Gastrocnemius medialis (tissue), 4 donors: ENCODE measurements around the gene FUT3. TPM values are rescaled to one million over a fixed set of nuclear protein-coding genes. Genes with fewer than 3 reads are reported as not detected.

Experiments used
- ATAC-seq, 2 donors: fragments of 150-250 bp; one replicate each; pipeline ENCODE4 v1.9.1; 2016
- DNase-seq, 2 donors: peaks; one replicate each; pipeline ENCODE4 v3.0.0-alpha.2; 2019
- H3K27ac ChIP-seq, 4 donors: fragments of 200-600 bp; sonication (generic); 1 replicate in 1 of 4; 2 replicates in 3 of 4; pipeline ENCODE4 v1.5.1; 2016 to 2018; ENCODE audit warnings: mild to moderate bottlenecking in 2 of 4, moderate library complexity in 1 of 4
- H3K27me3 ChIP-seq, 3 donors: fragments of 200-600 bp; sonication (generic) in 2 of 3; 1 replicate in 1 of 3; 2 replicates in 2 of 3; pipeline versions ENCODE4 v1.5.1 to v1.6.0; 2016 to 2019; ENCODE audit warnings: mild to moderate bottlenecking in 1 of 3, moderate library complexity in 1 of 3
- H3K36me3 ChIP-seq, 2 donors: fragments of 200-600 bp; sonication (generic) in 1 of 2; one replicate each; pipeline ENCODE4 v1.5.1; 2017 to 2018
- H3K4me1 ChIP-seq, 2 donors: fragments of 200-600 bp; sonication (generic) in 1 of 2; one replicate each; pipeline ENCODE4 v1.5.1; 2016 to 2017; ENCODE audit warnings: mild to moderate bottlenecking in 2 of 2
- H3K4me3 ChIP-seq, 4 donors: fragments of 200-600 bp; sonication (generic) in 3 of 4; 1 replicate in 1 of 4; 2 replicates in 3 of 4; pipeline ENCODE4 v1.5.1; 2016 to 2019; ENCODE audit warnings: mild to moderate bottlenecking in 2 of 4
- H3K9me3 ChIP-seq, 3 donors: fragments of 200-600 bp; sonication (generic) in 2 of 3; 1 replicate in 1 of 3; 2 replicates in 2 of 3; pipeline ENCODE4 v1.5.1; 2016 to 2019
- POLR2A ChIP-seq, 2 donors: fragments of 450-650 bp; IDR thresholded peaks; one replicate each; pipeline ENCODE4 v1.6.1; 2017; ENCODE audit warnings: antibody characterized with exemption in 2 of 2, mild to moderate bottlenecking in 2 of 2, moderate library complexity in 2 of 2
- in situ Hi-C, 4 donors: fragments of 200-750 bp; cut with MboI; loops; one replicate each; pipeline versions ENCODE4 v1.15.0 to v1.8.0; 2017; ENCODE audit warnings: low sequenced_read_pairs in 4 of 4
- intact Hi-C: fragments of 100-400 bp; cut with DNase I; formaldehyde crosslinking; loops from one replicate; pipeline ENCODE4 v1.15.1; 2023; ENCODE audit warnings: low total_unique reads
- total RNA-seq, 4 donors: library from RNA; depleted of rRNA; stranded (reverse); fragments of >200 nt; gene quantifications; one replicate each; pipeline versions ENCODE4 v1.1.0 to v1.2.3, GENCODE V29; 2016
- TF ChIP-seq, protein P1 (sequence below), 5 experiments: fragments of 450-650 bp in 3 of 5; fragments of 200-600 bp in 2 of 5; sonication (generic) in 2 of 5; IDR thresholded peaks in 4 of 5; conservative IDR thresholded peaks in 1 of 5; 1 replicate in 4 of 5; 2 replicates in 1 of 5; pipeline ENCODE4 v1.5.1; 2016 to 2019; ENCODE audit warnings: antibody characterized with exemption in 5 of 5, mild to moderate bottlenecking in 3 of 5, moderate library complexity in 3 of 5

The FUT3 gene
- total RNA-seq, 4 donors from 2014 or later, result 0.32 TPM; not detected in 3

DNA sequence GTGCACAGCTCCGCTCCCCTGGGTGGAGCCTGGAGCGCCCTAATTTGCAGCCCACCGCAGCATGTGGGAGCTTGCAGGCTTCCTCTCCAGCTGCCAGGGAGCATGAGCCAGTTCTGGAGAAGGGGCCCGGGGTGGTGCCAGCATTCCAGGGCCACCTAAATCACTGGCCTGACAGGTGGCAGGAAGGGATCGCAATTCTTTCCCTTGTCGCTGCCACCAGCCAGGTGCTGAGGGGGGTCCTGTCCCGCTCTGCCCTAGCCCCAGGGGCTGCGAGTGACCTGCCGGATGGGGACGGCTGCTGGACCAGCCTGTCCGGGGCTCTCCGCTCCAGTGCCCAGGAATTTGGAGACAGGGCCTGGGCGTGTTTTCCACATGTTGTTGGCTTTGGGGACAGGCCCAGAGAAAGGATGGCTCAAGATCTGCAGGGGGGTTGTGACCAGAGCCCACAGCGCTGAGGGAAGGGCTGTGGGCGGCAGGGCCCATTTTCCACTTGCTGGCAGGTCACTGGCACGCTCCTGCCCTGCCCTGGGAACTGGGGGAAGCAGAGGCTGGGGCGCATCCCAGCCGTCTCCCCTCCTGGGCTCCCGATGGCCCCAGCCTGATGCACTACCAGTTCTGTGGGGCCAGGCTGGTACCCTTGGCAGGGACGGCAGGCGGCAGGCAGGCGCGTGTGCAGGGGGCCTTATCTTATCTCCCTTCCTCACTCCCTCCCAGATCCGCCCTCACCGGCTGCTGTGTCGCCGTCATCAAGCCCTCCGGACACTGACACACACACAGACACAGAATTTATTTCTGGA, 42.9 kb upstream of the FUT3 start:
- Histone ChIP-seq H3K27ac (no peak overlapping the region), H3K27me3 (peaks cover 24 to 29% (median 24%) of the 10 kb centered on the region in 3 donors), H3K4me1 (peaks cover 0 to 11% of the 10 kb centered on the region in 2 donors), H3K4me3 (no peak overlapping the region), H3K36me3 (peaks cover 0 to 23% of the 10 kb centered on the region in 2 donors), H3K9me3 (no peaks in the 10 kb centered on the region)
- intact Hi-C loops (loop anchor here (2.0 kb wide), 1 partner anchor 89 kb away; the partner anchor contains the start of gene NRTN), in situ Hi-C loops (no loop called here)
- peak in 1 of 2 donors; percentile 25 for ATAC-seq
- DNase-seq, result no peak
- TF ChIP-seq, protein P1, sequence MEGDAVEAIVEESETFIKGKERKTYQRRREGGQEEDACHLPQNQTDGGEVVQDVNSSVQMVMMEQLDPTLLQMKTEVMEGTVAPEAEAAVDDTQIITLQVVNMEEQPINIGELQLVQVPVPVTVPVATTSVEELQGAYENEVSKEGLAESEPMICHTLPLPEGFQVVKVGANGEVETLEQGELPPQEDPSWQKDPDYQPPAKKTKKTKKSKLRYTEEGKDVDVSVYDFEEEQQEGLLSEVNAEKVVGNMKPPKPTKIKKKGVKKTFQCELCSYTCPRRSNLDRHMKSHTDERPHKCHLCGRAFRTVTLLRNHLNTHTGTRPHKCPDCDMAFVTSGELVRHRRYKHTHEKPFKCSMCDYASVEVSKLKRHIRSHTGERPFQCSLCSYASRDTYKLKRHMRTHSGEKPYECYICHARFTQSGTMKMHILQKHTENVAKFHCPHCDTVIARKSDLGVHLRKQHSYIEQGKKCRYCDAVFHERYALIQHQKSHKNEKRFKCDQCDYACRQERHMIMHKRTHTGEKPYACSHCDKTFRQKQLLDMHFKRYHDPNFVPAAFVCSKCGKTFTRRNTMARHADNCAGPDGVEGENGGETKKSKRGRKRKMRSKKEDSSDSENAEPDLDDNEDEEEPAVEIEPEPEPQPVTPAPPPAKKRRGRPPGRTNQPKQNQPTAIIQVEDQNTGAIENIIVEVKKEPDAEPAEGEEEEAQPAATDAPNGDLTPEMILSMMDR (IDR thresholded peaks at IDR 0.05 in 4 of 5, conservative IDR thresholded peaks at IDR 0.05 in 1 of 5), result no peak
- TF ChIP-seq POLR2A (IDR thresholded peaks at IDR 0.05), result no peak

DNA sequence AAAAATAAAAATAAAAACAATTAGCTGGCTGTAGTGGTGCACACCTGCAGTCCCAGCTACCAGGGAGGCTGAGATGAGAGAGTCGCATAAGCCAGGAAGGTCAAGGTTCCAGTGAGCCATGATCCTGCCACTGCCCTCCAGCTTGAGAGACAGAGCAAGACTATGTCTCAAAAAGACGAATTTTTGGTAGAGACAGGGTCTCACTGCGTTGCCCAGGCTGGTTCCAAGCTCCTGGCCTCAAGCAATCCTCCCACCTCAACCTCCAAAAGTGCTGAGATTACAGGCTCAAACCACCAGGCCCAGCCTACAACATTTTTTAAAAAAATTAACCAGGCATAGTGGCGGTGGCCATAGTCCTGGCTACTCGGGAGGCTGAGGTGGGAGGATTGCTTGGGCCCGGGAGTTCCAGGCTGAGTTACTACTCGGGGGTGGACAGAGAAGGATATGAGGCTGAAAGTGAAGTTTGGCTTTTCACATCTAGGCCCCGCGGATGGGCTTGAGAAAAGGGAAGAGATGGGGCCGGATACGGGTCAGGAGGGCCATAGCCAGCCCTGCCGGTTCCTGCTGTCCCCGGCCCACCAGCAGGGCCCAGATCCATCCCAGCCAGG, 42.2 kb upstream of the FUT3 start:
- Histone ChIP-seq H3K36me3 (peaks cover 0 to 23% of the 10 kb centered on the region in 2 donors), H3K4me3 (no peak overlapping the region), H3K27ac (no peak overlapping the region), H3K27me3 (peaks cover 24 to 36% (median 26%) of the 10 kb centered on the region in 3 donors), H3K4me1 (peaks cover 0 to 11% of the 10 kb centered on the region in 2 donors), H3K9me3 (no peaks in the 10 kb centered on the region)
- in situ Hi-C loops, result no loop called here
- intact Hi-C loops, result loop anchor here (2.0 kb wide), 1 partner anchor 89 kb away; the partner anchor contains the start of gene NRTN
- no peak for DNase-seq
- TF ChIP-seq, protein P1 (IDR thresholded peaks at IDR 0.05 in 4 of 5, conservative IDR thresholded peaks at IDR 0.05 in 1 of 5), result no peak
- no peak for TF ChIP-seq POLR2A (IDR thresholded peaks at IDR 0.05)
- ATAC-seq, result no peak

DNA sequence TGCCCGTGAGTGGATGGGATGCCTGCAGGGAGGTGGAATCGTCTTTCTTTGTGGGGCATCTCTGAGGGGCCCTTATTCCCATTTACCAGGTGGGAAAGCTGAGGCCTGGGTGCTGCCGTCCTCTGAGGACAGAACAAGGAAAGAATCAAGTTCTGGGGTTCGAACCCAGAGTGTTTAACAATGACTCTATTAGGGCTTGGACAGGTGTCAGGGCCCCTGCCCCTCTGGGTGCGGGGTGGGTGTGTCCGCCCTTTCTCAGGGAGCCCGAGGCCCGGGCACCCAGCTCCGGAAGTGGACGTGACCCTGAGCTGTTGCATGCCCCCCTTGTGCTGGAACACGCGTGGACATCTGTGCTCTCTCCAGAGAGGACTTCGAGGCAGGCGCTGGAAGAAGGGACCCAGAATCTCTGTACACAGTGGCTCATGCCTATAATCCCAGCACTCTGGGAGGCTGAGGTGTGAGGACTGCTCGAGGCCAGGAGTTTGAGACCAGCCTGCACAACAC, 41.6 kb upstream of the FUT3 start:
- Histone ChIP-seq H3K9me3 (no peaks in the 10 kb centered on the region), H3K27me3 (peaks cover 24 to 38% (median 26%) of the 10 kb centered on the region in 3 donors), H3K36me3 (peaks cover 0 to 23% of the 10 kb centered on the region in 2 donors), H3K27ac (no peak overlapping the region), H3K4me3 (no peak overlapping the region), H3K4me1 (peaks cover 0 to 11% of the 10 kb centered on the region in 2 donors)
- intact Hi-C loops (loop anchor here (2.0 kb wide), 1 partner anchor 88 kb away; the partner anchor contains the start of gene NRTN), in situ Hi-C loops (no loop called here)
- no peak for TF ChIP-seq POLR2A (IDR thresholded peaks at IDR 0.05)
- TF ChIP-seq, protein P1 (IDR thresholded peaks at IDR 0.05 in 4 of 5, conservative IDR thresholded peaks at IDR 0.05 in 1 of 5), result peak in 2 of 5 experiments; percentile 3 to 15
- DNase-seq, result no peak
- ATAC-seq, result no peak

DNA sequence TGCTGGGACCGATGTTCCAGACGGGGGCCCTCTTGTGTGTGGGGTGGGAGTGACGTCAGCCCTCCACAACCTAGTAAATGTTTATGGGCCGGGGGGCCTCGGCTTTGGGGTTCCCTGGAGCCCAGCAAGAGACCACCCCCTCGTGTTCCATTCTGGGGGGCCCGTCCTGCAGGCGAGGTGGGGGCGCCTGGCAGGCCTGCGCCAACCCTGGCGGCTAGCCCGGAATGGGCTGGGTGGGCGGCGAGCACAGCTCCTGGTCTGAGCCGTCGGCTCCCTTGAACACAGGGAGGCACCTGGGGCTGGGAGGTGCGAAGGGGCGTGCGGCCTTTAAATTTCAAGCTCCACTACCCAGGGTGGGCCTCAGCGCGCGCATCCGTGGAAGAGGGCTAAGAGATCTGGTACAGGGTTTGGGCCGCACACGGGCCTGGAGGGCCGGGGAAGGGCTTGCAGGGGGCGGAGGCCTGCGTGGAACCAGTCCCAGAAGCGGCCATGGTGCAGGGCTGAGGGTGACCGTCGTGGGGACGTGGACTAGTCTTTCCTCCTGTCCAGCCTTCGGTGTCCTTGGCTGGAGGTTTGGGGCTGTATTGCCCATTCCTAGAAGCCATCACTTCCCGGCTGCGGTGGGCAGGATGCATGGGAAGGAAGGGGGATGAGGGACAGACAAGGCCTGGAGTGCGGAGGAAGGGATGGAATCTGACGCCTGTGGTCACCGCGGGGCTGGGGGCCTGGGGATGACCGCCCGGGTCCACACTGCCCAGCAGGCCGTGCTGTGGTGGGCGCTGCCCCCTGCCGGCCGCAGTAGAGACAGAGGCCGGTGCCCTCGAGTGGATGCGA, 40.9 kb upstream of the FUT3 start:
- Histone ChIP-seq H3K9me3 (no peaks in the 10 kb centered on the region), H3K4me3 (no peak overlapping the region), H3K27me3 (peaks cover 26 to 45% (median 30%) of the 10 kb centered on the region in 3 donors), H3K27ac (no peak overlapping the region), H3K36me3 (peaks cover 0 to 23% of the 10 kb centered on the region in 2 donors), H3K4me1 (peaks cover 0 to 11% of the 10 kb centered on the region in 2 donors)
- DNase-seq (no peak), ATAC-seq (peak in 1 of 2 donors; percentile 23)
- no peak for TF ChIP-seq POLR2A (IDR thresholded peaks at IDR 0.05)
- TF ChIP-seq, protein P1 (IDR thresholded peaks at IDR 0.05 in 4 of 5, conservative IDR thresholded peaks at IDR 0.05 in 1 of 5), result peak in 4 of 5 experiments; percentile 14 to 56 (median 46)
- intact Hi-C loops, result loop anchor here (2.0 kb wide), 1 partner anchor 87 kb away; the partner anchor contains the start of gene NRTN
- in situ Hi-C loops, result no loop called here
